Raji (cell line): Measurements from ENCODE around the gene RPS6KA2.

Experiments used
- POLR2A ChIP-seq: IDR thresholded peaks from 2 replicates; pipeline ENCODE4 v1.6.1; 2011; ENCODE audit warnings: low read depth, low read length, control low read depth; ENCODE audit not compliant: insufficient read depth

Gene RPS6KA2

GRCh38 chr6:166507809-166508564 lies 119.1 kb downstream of the RPS6KA2 start:
- TF ChIP-seq POLR2A: no peak

GRCh38 chr6:166507380-166507779 lies 119.7 kb downstream of the RPS6KA2 start:
- TF ChIP-seq POLR2A: no peak

GRCh38 chr6:166505133-166505905 lies 121.7 kb downstream of the RPS6KA2 start:
- no peak for TF ChIP-seq POLR2A

GRCh38 chr6:166504100-166504499 lies 123.0 kb downstream of the RPS6KA2 start:
- no peak for TF ChIP-seq POLR2A

GRCh38 chr6:166503167-166503744 lies 123.8 kb downstream of the RPS6KA2 start:
- TF ChIP-seq POLR2A: no peak

- no peak for TF ChIP-seq POLR2A
Observed at GRCh38 chr6:166502453-166502852, 124.6 kb downstream of the RPS6KA2 start.

- TF ChIP-seq POLR2A: no peak
Observed at GRCh38 chr6:166501246-166501645, 125.8 kb downstream of the RPS6KA2 start.

GRCh38 chr6:166500246-166500645 lies 126.8 kb downstream of the RPS6KA2 start:
- TF ChIP-seq POLR2A: no peak

GRCh38 chr6:166499350-166500163 lies 127.5 kb downstream of the RPS6KA2 start:
- no peak for TF ChIP-seq POLR2A

GRCh38 chr6:166498661-166499349 lies 128.2 kb downstream of the RPS6KA2 start:
- TF ChIP-seq POLR2A: no peak

GRCh38 chr6:166498228-166498627 lies 128.8 kb downstream of the RPS6KA2 start:
- TF ChIP-seq POLR2A: no peak

GRCh38 chr6:166497087-166497899 lies 129.8 kb downstream of the RPS6KA2 start:
- TF ChIP-seq POLR2A: no peak

- TF ChIP-seq POLR2A: no peak
Observed at GRCh38 chr6:166496460-166496859, 130.6 kb downstream of the RPS6KA2 start.
